ENCODE data around the gene BTD. TPM values are rescaled to one million over a fixed set of nuclear protein-coding genes. Genes with fewer than 3 reads are reported as not detected.

Gene BTD
- total RNA-seq, 2 experiments from 2014 or later, result 3.8 to 4.0 TPM

DNA sequence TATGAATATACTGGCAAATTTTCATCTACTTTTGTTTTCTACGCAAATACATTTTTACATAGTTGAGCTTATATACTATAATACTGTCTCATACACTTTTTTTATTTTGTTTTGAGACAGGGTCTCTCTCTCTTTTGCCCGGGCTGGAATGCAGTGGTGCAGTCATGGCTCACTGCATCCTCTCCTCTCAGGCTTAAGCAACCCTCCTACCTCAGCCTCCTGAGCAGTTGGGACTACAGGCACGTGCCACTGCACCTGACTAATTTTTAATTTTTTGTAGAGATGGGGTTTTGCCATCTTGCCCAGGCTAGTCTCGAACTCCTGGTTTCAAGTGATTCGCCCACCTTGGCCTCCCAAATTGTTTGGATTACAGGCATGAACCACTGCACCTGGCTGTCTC is 26.1 kb upstream of the BTD start:
- Mint-ChIP-seq H3K27me3 (no peaks in the 10 kb centered on the region), H3K27ac (no peak overlapping the region), H3K4me3 (no peak overlapping the region), H3K36me3 (ENCODE audit: low read depth) (peaks cover 13% of the 10 kb centered on the region), H3K4me1 (ENCODE audit: low read depth) (no peaks in the 10 kb centered on the region), H3K9me3 (no peaks in the 10 kb centered on the region)
- intact Hi-C loops (cut with micrococcal nuclease), result no loop called here
- CTCF ChIA-PET, result interaction anchor here (1.0 kb wide), 1 partner anchor 115 kb away, joined by 3 read pairs; no protein-coding TSS in a partner anchor
- TF ChIP-seq, protein P1, sequence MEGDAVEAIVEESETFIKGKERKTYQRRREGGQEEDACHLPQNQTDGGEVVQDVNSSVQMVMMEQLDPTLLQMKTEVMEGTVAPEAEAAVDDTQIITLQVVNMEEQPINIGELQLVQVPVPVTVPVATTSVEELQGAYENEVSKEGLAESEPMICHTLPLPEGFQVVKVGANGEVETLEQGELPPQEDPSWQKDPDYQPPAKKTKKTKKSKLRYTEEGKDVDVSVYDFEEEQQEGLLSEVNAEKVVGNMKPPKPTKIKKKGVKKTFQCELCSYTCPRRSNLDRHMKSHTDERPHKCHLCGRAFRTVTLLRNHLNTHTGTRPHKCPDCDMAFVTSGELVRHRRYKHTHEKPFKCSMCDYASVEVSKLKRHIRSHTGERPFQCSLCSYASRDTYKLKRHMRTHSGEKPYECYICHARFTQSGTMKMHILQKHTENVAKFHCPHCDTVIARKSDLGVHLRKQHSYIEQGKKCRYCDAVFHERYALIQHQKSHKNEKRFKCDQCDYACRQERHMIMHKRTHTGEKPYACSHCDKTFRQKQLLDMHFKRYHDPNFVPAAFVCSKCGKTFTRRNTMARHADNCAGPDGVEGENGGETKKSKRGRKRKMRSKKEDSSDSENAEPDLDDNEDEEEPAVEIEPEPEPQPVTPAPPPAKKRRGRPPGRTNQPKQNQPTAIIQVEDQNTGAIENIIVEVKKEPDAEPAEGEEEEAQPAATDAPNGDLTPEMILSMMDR (IDR thresholded peaks at IDR 0.05), result no peak
- DNase-seq (no peak), ATAC-seq (no peak)
- POLR2A ChIA-PET, result no interaction called here

DNA sequence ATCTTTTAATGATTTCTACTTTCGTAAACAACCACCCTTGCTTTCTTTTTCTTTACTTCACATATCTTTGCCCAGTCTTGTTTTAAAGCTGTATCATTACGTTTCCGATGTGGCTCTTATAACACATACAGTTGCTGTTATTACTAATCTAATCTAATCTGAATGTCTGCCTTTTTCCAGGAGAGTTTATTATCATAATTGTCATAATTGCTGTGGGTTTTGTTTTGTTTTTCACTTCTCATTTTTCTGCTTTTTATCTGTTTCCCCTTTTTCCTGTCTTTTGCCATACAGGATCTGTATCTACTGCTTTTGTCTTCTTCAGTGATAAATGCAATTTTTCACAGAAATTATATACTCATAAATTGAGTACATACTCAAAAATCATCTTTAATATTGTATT is 25.1 kb upstream of the BTD start:
- POLR2A ChIA-PET, result no interaction called here
- Mint-ChIP-seq H3K4me3 (no peak overlapping the region), H3K4me1 (ENCODE audit: low read depth) (no peaks in the 10 kb centered on the region), H3K27me3 (no peaks in the 10 kb centered on the region), H3K9me3 (no peaks in the 10 kb centered on the region), H3K36me3 (ENCODE audit: low read depth) (peaks cover 11% of the 10 kb centered on the region), H3K27ac (no peak overlapping the region)
- TF ChIP-seq, protein P1 (IDR thresholded peaks at IDR 0.05), result no peak
- DNase-seq (no peak), ATAC-seq (no peak)
- CTCF ChIA-PET, result no interaction called here
- intact Hi-C loops (cut with micrococcal nuclease), result no loop called here

DNA sequence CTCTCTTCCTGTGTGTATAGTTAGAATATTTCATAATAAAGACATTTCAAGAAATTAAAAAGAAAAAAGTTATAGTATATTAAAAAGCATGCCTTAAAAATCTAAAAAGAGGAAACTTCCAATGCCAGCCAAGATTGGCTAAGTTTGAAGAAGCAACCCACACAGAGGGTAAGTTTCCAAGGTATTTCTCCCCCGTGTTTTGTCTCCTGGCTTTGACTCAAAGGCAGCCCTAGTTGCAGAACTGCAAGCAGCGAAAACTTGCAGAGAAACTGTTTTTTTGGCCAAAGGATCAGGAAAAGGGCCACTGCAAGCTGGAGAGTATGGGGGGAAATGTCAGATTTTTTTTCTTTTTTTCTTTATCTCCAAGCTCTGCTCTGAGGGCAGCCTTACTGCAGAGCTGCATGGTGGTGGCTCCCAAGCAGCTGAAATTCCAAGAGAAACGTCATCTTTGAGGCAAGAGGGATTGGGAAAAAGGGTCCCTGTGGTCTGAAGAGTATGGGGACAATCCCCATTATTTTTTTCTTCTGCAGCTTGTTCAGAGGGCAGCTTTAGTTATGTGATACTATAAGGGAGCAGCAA is 23.2 kb upstream of the BTD start:
- Mint-ChIP-seq H3K4me1 (ENCODE audit: low read depth) (no peaks in the 10 kb centered on the region), H3K36me3 (ENCODE audit: low read depth) (peaks cover 13% of the 10 kb centered on the region), H3K27ac (no peak overlapping the region), H3K27me3 (no peaks in the 10 kb centered on the region), H3K9me3 (no peaks in the 10 kb centered on the region), H3K4me3 (no peak overlapping the region)
- ChIA-PET CTCF (no interaction called here), POLR2A (no interaction called here)
- intact Hi-C loops (cut with micrococcal nuclease), result no loop called here
- DNase-seq (no peak), ATAC-seq (no peak)
- TF ChIP-seq, protein P1 (IDR thresholded peaks at IDR 0.05), result no peak

DNA sequence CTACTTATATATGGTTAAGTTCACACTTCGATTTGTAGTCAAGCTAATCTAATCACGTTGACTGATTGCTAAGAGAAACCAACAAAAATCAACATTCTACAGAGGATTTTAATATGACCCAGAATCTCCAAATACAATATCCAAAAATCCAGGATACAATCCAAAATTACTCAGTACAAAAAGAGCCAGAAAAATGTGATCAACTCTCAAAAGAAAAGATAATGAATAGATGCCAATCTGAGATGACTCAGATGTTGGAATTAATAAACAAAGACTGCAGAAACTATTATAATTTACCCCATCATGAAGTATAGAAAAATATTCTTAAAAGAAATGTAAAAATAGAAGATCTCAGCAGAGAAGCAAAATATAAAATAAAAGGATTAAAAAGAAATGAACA is 22.5 kb upstream of the BTD start:
- intact Hi-C loops (cut with micrococcal nuclease), result no loop called here
- Mint-ChIP-seq H3K36me3 (ENCODE audit: low read depth) (peaks cover 13% of the 10 kb centered on the region), H3K27ac (no peak overlapping the region)

More for the DNA sequence above, 22.5 kb upstream of the BTD start:
- Mint-ChIP-seq H3K4me3 (no peak overlapping the region), H3K27me3 (no peaks in the 10 kb centered on the region), H3K4me1 (ENCODE audit: low read depth) (no peaks in the 10 kb centered on the region), H3K9me3 (no peaks in the 10 kb centered on the region)
- DNase-seq (no peak), ATAC-seq (no peak)
- ChIA-PET POLR2A (no interaction called here), CTCF (no interaction called here)
- TF ChIP-seq, protein P1 (IDR thresholded peaks at IDR 0.05), result no peak

Data from activated CD8-positive, alpha-beta T cell treated with anti-CD3 and anti-CD28 coated beads for 36 hours (primary cell).